IMR-90 (cell line): ENCODE measurements around the gene TMEM179.

Experiments
- CTCF ChIP-seq: conservative IDR thresholded peaks from 2 replicates; pipeline ENCODE4 v1.5.1; 2012; ENCODE audit warnings: mild to moderate bottlenecking, low read depth, low read length, improper control_type of control experiment
- POLR2A ChIP-seq: IDR thresholded peaks from 2 replicates; pipeline ENCODE4 v1.6.1; 2012; ENCODE audit warnings: mild to moderate bottlenecking, low read depth, low read length
- RAD21 ChIP-seq: IDR thresholded peaks from 2 replicates; pipeline ENCODE4 v1.6.1; 2012; ENCODE audit warnings: low read length, improper control_type of control experiment
- RCOR1 ChIP-seq: IDR thresholded peaks from 2 replicates; pipeline ENCODE4 v1.6.1; 2012; ENCODE audit warnings: mild to moderate bottlenecking, low read length, improper control_type of control experiment; ENCODE audit not compliant: insufficient replicate concordance

- TF ChIP-seq RCOR1 (no peak), RAD21 (no peak), POLR2A (no peak), CTCF (no peak)
These were observed at the start of gene TMEM179 for GRCh38 chr14:104604458-104605449.
